Smooth muscle cell (in vitro differentiated cells): Measurements from ENCODE around the gene STK38. TPM values are rescaled to one million over a fixed set of nuclear protein-coding genes. Genes with fewer than 3 reads are reported as not detected.
A peak's percentile ranks its signal among the peaks of the same experiment; 100 is the strongest.
"Not testable (repeated sequence)": the region's sequence is repeated elsewhere in the genome, so short reads cannot be mapped to it uniquely, and the experiment has no call there.

ENCODE experiments used
- DNase-seq: peaks from one replicate; lab custom pipeline; 2025; ENCODE audit not compliant: unreplicated experiment; lab: John Stamatoyannopoulos, UW
- H2AFZ ChIP-seq: fragments of 200-600 bp; sonication (generic); 2 replicates; pipeline ENCODE4 v1.6.0; 2016; ENCODE audit warnings: antibody characterized with exemption, low read depth, mild to moderate bottlenecking
- H3F3A ChIP-seq: fragments of 200-600 bp; sonication (generic); 2 replicates; pipeline ENCODE4 v1.6.0; 2017; ENCODE audit warnings: antibody characterized with exemption, low read depth
- H3K27ac ChIP-seq: fragments of 200-600 bp; sonication (generic); 2 replicates; pipeline ENCODE4 v1.5.1; 2016; ENCODE audit warnings: low read depth, mild to moderate bottlenecking
- H3K27me3 ChIP-seq: fragments of 200-600 bp; sonication (generic); 2 replicates; pipeline ENCODE4 v1.6.1; 2016; ENCODE audit warnings: low read depth, mild to moderate bottlenecking
- H3K36me3 ChIP-seq: fragments of 200-600 bp; sonication (generic); 2 replicates; pipeline ENCODE4 v1.5.1; 2016; ENCODE audit warnings: low read depth
- H3K4me1 ChIP-seq: fragments of 200-600 bp; sonication (generic); 2 replicates; pipeline ENCODE4 v1.5.1; 2016; ENCODE audit warnings: low read depth
- H3K4me2 ChIP-seq: fragments of 200-600 bp; sonication (generic); 2 replicates; pipeline ENCODE4 v1.6.0; 2016; ENCODE audit warnings: mild to moderate bottlenecking
- H3K4me3 ChIP-seq: fragments of 200-600 bp; sonication (generic); 2 replicates; pipeline ENCODE4 v1.5.1; 2016; ENCODE audit warnings: mild to moderate bottlenecking
- H3K79me2 ChIP-seq: fragments of 200-600 bp; sonication (generic); 2 replicates; pipeline ENCODE4 v1.6.0; 2016; ENCODE audit warnings: low read depth, mild to moderate bottlenecking
- H3K9ac ChIP-seq: fragments of 200-600 bp; sonication (generic); 2 replicates; pipeline ENCODE4 v1.6.0; 2016; ENCODE audit warnings: low read depth
- H3K9me3 ChIP-seq: fragments of 200-600 bp; sonication (generic); replicated peaks from 2 replicates; pipeline ENCODE4 v1.5.1; 2016; ENCODE audit warnings: low read depth
- H4K20me1 ChIP-seq: fragments of 200-600 bp; sonication (generic); 2 replicates; pipeline ENCODE4 v1.6.0; 2016; ENCODE audit warnings: low read depth
- WGBS: methylation state at CpG from one replicate; pipeline ENCODE4 v1.1.7; 2016; ENCODE audit warnings: low lambda C conversion rate; 5-methylcytosine and 5-hydroxymethylcytosine counted together
- polyA plus RNA-seq: library from polyadenylated mRNA; unstranded; fragments of >200 nt; fragmentation: Nextera tagmentation; extraction: Ambion mirVana; gene quantifications from 2 replicates; pipeline ENCODE4 v1.2.1, GENCODE V29; 2016
- total RNA-seq: library from RNA; depleted of rRNA; stranded (reverse); fragments of >200 nt; gene quantifications from 2 replicates; pipeline ENCODE4 v1.2.3, GENCODE V29; 2014
- TF ChIP-seq, protein P1 (sequence below): fragments of 200-600 bp; sonication (generic); IDR thresholded peaks from 2 replicates; pipeline ENCODE4 v1.5.1; 2017; ENCODE audit warnings: borderline replicate concordance, mild to moderate bottlenecking, antibody characterized with exemption; ENCODE audit not compliant: insufficient read depth, poor library complexity, severe bottlenecking

STK38 gene
- total and polyA plus RNA-seq, 2 experiments from 2014 or later = 34.5 to 34.6 TPM

DNA sequence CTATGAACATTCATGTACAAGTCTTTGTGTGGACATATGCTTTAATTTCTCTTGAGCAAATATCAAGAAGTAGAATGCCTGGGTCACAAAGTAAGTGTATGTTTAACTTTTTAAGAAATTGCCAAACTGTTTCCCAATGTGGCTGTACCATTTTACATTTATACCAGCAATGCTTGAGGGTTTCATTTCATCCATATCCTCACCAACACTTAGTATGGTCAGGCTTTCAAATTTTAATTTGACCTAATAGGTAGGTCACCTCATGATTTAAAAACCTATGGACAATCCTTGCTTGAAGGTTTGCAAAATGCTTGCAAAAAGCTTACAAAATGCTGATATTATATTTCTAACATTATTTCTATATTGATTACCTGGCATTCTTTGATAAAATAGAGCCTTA is 27.4 kb upstream of the STK38 start:
- no peaks in the 10 kb centered on the region for H3K79me2 ChIP-seq
- TF ChIP-seq, protein P1, sequence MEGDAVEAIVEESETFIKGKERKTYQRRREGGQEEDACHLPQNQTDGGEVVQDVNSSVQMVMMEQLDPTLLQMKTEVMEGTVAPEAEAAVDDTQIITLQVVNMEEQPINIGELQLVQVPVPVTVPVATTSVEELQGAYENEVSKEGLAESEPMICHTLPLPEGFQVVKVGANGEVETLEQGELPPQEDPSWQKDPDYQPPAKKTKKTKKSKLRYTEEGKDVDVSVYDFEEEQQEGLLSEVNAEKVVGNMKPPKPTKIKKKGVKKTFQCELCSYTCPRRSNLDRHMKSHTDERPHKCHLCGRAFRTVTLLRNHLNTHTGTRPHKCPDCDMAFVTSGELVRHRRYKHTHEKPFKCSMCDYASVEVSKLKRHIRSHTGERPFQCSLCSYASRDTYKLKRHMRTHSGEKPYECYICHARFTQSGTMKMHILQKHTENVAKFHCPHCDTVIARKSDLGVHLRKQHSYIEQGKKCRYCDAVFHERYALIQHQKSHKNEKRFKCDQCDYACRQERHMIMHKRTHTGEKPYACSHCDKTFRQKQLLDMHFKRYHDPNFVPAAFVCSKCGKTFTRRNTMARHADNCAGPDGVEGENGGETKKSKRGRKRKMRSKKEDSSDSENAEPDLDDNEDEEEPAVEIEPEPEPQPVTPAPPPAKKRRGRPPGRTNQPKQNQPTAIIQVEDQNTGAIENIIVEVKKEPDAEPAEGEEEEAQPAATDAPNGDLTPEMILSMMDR = no peak
- H2AFZ ChIP-seq = no peak overlapping the region
- no peak for DNase-seq
- H4K20me1 ChIP-seq = no peaks in the 10 kb centered on the region
- H3K27me3 ChIP-seq = no peaks in the 10 kb centered on the region
- H3K9me3 ChIP-seq = no peaks in the 10 kb centered on the region
- H3K27ac ChIP-seq = no peak overlapping the region
- no peak overlapping the region for H3K9ac ChIP-seq
- peaks cover 7% of the 10 kb centered on the region for H3F3A ChIP-seq
- no peak overlapping the region for H3K4me2 ChIP-seq
- H3K4me3 ChIP-seq = no peak overlapping the region
- H3K36me3 ChIP-seq = no peaks in the 10 kb centered on the region
- H3K4me1 ChIP-seq = peaks cover 10% of the 10 kb centered on the region

DNA sequence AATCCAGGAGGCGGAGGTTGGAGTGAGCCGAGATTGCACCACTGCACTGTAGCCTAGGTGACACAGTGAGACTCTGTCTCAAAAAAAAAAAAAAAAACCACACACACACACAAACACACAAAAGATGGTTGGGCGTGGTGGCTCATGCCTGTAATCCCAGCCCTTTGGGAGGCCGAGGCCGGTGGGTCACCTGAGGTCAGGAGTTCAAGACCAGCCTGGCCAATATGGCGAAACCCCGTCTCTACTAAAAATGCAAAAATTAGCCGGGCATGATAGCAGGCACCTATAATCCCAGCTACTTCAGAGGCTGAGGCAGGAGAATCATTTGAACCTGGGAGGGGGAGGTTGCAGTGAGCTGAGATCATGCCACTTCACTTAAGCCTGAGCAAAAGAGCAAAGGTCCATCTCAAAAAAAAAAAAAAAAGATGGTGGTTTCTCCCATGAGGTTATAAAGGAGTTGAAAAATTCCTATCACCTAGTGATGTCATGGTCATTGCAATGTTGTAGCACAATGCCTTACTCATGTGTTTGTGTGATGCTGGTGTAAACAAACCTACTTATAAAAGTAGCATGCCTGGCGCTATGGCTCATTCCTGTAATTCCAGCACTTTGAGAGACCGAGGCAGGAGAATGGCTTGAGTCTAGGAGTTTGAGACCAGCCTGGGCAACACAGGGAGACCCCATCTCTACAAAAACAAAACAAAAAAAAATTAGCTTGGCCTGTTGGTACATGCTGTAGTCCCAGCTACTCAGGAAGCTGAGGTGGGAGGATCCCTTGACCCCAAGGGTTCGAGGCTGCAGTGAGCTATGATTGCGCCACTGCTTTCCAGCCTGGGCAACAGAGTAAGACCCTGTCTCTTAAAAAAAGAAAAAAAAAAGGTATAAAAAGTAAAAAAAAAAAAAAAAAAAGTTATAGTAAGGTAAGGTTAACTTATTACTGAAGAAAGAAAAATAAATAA is 25.4 kb upstream of the STK38 start:
- not testable (repeated sequence) for H3K27me3 ChIP-seq, H4K20me1 ChIP-seq, H3F3A ChIP-seq, H3K4me2 ChIP-seq, H3K79me2 ChIP-seq, H3K4me3 ChIP-seq, H3K9ac ChIP-seq, H2AFZ ChIP-seq, H3K9me3 ChIP-seq, H3K36me3 ChIP-seq, DNase-seq, H3K4me1 ChIP-seq
- H3K27ac ChIP-seq = peak overlapping the region; percentile 52
- 88% methylated on average over 12 of the region's 12 CpGs for WGBS

DNA sequence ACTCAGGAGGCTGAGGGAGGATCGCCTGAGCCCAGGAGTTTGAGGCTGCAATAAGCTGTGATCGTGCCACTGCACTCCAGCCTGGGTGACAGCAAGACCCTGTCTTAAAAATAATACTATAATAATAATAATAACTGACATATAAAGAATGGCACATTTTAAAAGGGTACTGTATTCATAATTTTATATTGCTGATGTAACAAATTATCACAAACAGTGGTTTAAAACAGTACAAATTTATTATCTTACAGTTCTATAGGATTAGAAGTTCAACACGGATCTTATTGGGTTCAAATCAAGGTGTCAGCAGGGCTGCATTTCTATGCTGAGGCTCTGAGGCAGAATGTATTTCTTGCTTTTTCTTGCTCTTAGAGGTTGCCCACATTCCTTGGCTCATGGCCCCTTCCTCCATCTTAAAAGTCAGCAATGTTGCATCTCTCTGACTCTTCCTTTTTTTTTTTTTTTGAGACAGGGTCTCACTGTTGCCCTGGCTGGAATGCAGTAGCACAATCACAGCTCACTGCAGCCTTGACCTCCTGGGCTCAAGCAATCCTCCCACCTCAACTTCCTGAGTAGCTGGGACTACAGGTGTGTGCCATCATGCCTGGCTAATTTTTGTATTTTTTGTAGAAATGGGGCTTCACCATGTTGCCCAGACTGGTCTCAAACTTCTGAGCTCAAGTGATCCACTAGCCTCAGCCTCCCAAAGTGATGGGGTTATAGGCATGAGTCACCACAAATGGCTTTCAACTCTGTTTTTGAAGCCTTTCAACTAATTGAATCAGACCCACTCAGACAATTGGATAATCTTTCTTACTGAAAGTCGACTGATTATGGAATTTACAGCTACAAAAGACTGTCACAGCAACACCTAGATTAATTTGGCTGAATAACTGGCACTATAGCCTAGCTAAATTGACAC is 24.1 kb upstream of the STK38 start:
- Histone ChIP-seq H3K9ac (no peak overlapping the region), H3K9me3 (no peaks in the 10 kb centered on the region), H3K4me1 (no peaks in the 10 kb centered on the region), H3K4me2 (no peak overlapping the region), H4K20me1 (no peaks in the 10 kb centered on the region), H3K36me3 (no peaks in the 10 kb centered on the region), H3K4me3 (no peak overlapping the region), H2AFZ (no peak overlapping the region), H3K79me2 (no peaks in the 10 kb centered on the region), H3F3A (no peaks in the 10 kb centered on the region), H3K27ac (no peak overlapping the region), H3K27me3 (no peaks in the 10 kb centered on the region)
- 85% methylated on average over 4 of the region's 4 CpGs for WGBS
- TF ChIP-seq, protein P1 = no peak
- no peak for DNase-seq

DNA sequence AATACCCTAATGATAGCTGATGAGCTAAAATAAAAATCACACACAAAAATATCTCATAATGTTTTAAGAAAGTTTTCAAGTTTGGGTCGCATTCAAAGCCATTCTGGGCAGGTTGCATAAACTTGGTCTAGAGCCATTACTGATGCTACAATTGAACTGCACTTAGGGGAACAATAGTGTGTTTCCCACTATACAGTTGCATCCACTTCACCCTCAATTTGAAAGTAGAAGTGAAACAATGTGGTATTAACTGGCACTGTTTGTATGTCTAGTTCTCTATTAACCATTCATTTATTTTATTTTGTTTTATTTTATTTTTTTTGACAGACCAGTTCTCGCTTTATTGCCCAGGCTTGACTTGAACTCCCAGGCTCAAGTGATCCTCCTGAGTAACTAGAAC is 23.0 kb upstream of the STK38 start:
- no peaks in the 10 kb centered on the region for H3K27me3 ChIP-seq
- H2AFZ ChIP-seq = no peak overlapping the region
- no peak overlapping the region for H3K9ac ChIP-seq
- H3K36me3 ChIP-seq = no peaks in the 10 kb centered on the region
- H3K79me2 ChIP-seq = no peaks in the 10 kb centered on the region
- WGBS = 91% methylated on average over 2 of the region's 2 CpGs
- H3K4me2 ChIP-seq = no peak overlapping the region
- no peaks in the 10 kb centered on the region for H3F3A ChIP-seq
- H3K4me3 ChIP-seq = no peak overlapping the region
- H4K20me1 ChIP-seq = no peaks in the 10 kb centered on the region
- TF ChIP-seq, protein P1 = no peak
- H3K9me3 ChIP-seq = no peaks in the 10 kb centered on the region
- no peak overlapping the region for H3K27ac ChIP-seq
- no peak for DNase-seq
- no peaks in the 10 kb centered on the region for H3K4me1 ChIP-seq
